Thoracic aorta (tissue), 2 donors: ENCODE data around the gene OR2W1. TPM values are rescaled to one million over a fixed set of nuclear protein-coding genes. Genes with fewer than 3 reads are reported as not detected.

ENCODE experiments used
- ATAC-seq: fragments of 150-250 bp; one replicate; pipeline ENCODE4 v1.8.0; 2017; ENCODE audit warnings: low read depth; ENCODE audit not compliant: insufficient number of reproducible peaks, low FRiP score
- DNase-seq: peaks from one replicate; pipeline ENCODE4 v3.0.0-alpha.2; 2020; ENCODE audit warnings: low spot score
- H3K27ac ChIP-seq, 2 donors: fragments of 200-600 bp; sonication (generic); 1 replicate in 1 of 2; 2 replicates in 1 of 2; pipeline ENCODE4 v1.5.1; 2016; ENCODE audit warnings: mild to moderate bottlenecking in 2 of 2, moderate library complexity in 2 of 2
- H3K27me3 ChIP-seq: fragments of 200-600 bp; sonication (generic); replicated peaks from 2 replicates; pipeline ENCODE4 v1.6.0; 2016; ENCODE audit warnings: mild to moderate bottlenecking; ENCODE audit not compliant: insufficient read depth
- H3K36me3 ChIP-seq: fragments of 200-600 bp; sonication (generic); one replicate; pipeline ENCODE4 v1.5.1; 2016
- H3K4me1 ChIP-seq, 2 donors: fragments of 200-600 bp; sonication (generic); 1 replicate in 1 of 2; 2 replicates in 1 of 2; pipeline versions ENCODE4 v1.5.1 to v1.6.0; 2016; ENCODE audit warnings: low read depth in 2 of 2, mild to moderate bottlenecking in 1 of 2; ENCODE audit not compliant: control insufficient read depth in 1 of 2
- H3K4me3 ChIP-seq: fragments of 200-600 bp; sonication (generic); 2 replicates; pipeline ENCODE4 v1.5.1; 2016; ENCODE audit warnings: mild to moderate bottlenecking
- H3K9me3 ChIP-seq: fragments of 200-600 bp; sonication (generic); 2 replicates; pipeline ENCODE4 v1.5.1; 2016
- total RNA-seq, 2 donors: library from RNA; depleted of rRNA; stranded (reverse); fragments of >200 nt; gene quantifications; one replicate each; pipeline versions ENCODE4 v1.1.0 to v1.2.3, GENCODE V29; 2016
- TF ChIP-seq, protein P1 (sequence below): fragments of 200-600 bp; sonication (generic); IDR thresholded peaks from one replicate; pipeline ENCODE4 v1.5.1; 2019; ENCODE audit warnings: antibody characterized with exemption

Gene OR2W1
- not detected for total RNA-seq

- H3K27ac ChIP-seq: no peak within 1 kb of the TSS
- H3K36me3 ChIP-seq: no peaks in the 10 kb centered on the region
- H3K4me1 ChIP-seq: no peaks in the 10 kb centered on the region
- ATAC-seq (no peak), DNase-seq (no peak)
- H3K9me3 ChIP-seq: peaks cover 2% of the 10 kb centered on the region
- TF ChIP-seq, protein P1, sequence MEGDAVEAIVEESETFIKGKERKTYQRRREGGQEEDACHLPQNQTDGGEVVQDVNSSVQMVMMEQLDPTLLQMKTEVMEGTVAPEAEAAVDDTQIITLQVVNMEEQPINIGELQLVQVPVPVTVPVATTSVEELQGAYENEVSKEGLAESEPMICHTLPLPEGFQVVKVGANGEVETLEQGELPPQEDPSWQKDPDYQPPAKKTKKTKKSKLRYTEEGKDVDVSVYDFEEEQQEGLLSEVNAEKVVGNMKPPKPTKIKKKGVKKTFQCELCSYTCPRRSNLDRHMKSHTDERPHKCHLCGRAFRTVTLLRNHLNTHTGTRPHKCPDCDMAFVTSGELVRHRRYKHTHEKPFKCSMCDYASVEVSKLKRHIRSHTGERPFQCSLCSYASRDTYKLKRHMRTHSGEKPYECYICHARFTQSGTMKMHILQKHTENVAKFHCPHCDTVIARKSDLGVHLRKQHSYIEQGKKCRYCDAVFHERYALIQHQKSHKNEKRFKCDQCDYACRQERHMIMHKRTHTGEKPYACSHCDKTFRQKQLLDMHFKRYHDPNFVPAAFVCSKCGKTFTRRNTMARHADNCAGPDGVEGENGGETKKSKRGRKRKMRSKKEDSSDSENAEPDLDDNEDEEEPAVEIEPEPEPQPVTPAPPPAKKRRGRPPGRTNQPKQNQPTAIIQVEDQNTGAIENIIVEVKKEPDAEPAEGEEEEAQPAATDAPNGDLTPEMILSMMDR: no peak
- H3K4me3 ChIP-seq: no peak within 1 kb of the TSS
- H3K27me3 ChIP-seq: no peaks in the 10 kb centered on the region
These were observed at the start of gene OR2W1 for GRCh38 chr6:29045075-29045474. TSS of gene OR2W1 (minus strand) at chr6:29045175. CDS start at chr6:29045175, 0 bp downstream.

DNA sequence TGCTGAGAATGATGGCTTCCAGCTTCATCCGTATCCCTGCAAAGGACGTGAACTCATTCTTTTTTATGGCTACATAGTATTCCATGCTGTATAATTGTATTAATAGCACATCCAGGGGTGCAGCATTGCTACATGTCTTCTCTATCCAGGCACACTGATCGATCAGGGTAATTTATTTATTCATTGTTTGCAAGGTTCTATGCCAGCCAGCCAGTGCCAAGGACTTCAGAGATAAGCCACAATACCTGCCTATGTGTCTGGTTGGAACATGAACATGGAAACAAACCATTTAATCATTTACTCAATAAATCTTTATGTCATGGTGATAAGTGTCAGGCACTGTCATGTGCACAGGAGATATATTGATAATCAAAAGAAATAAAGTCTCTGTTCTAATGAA, 48.0 kb upstream of the OR2W1 start:
- Histone ChIP-seq H3K27me3 (no peaks in the 10 kb centered on the region), H3K4me1 (no peaks in the 10 kb centered on the region), H3K27ac (no peak overlapping the region), H3K4me3 (no peak overlapping the region), H3K36me3 (no peaks in the 10 kb centered on the region), H3K9me3 (no peaks in the 10 kb centered on the region)
- ATAC-seq: no peak
- no peak for DNase-seq
- TF ChIP-seq, protein P1: no peak

DNA sequence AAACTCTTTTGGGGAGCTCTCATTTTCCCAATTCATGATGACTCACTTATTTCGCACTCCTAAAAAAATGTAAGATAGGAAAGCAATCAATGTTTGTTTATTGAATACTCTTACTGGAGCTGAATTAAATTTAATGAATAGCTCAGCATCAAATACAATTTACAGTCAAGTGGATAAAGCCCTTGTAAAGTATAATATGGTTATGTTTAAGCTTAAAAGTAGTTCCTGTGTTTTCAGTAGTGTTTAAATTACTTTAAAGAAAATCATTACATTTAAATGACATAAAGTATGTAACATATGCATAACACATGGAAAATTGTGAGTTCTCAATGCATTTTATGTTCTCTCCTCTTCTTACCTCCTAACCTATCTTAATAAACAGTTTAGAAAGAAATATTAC, 42.2 kb upstream of the OR2W1 start, which contains the start of gene OR2B3:
Gene OR2B3 (minus strand): TSS at position 101 of the 400 bp plus-strand sequence. CDS start 65 bp downstream, at position 36.
- ATAC-seq (no peak), DNase-seq (no peak)
- no peaks in the 10 kb centered on the region for H3K4me1 ChIP-seq
- no peak within 1 kb of the TSS for H3K27ac ChIP-seq
- no peaks in the 10 kb centered on the region for H3K9me3 ChIP-seq
- no peaks in the 10 kb centered on the region for H3K27me3 ChIP-seq
- no peak within 1 kb of the TSS for H3K4me3 ChIP-seq
- TF ChIP-seq, protein P1: no peak
- no peaks in the 10 kb centered on the region for H3K36me3 ChIP-seq

- Histone ChIP-seq H3K27ac (no peak overlapping the region), H3K9me3 (no peaks in the 10 kb centered on the region), H3K36me3 (no peaks in the 10 kb centered on the region), H3K27me3 (no peaks in the 10 kb centered on the region), H3K4me3 (no peak overlapping the region), H3K4me1 (no peaks in the 10 kb centered on the region)
- DNase-seq: no peak
- TF ChIP-seq, protein P1: no peak
- no peak for ATAC-seq
These were observed 37.5 kb upstream of the OR2W1 start for GRCh38 chr6:29082457-29082856.

- DNase-seq: no peak
- ATAC-seq: no peak
- TF ChIP-seq, protein P1: no peak
- Histone ChIP-seq H3K27me3 (no peaks in the 10 kb centered on the region), H3K9me3 (no peaks in the 10 kb centered on the region), H3K4me3 (no peak overlapping the region), H3K27ac (no peak overlapping the region), H3K36me3 (no peaks in the 10 kb centered on the region), H3K4me1 (no peaks in the 10 kb centered on the region)
These were observed 36.3 kb upstream of the OR2W1 start for GRCh38 chr6:29081312-29081711.
